NCI-H510A treated with DMSO at 0.1 percent for 48 hours (cell line): ENCODE data around the gene ATL1.
"Not testable (repeated sequence)": the region's sequence is repeated elsewhere in the genome, so short reads cannot be mapped to it uniquely, and the experiment has no call there.

Experiments used
- DNase-seq: peaks from one replicate; lab custom pipeline; 2025; lab: John Stamatoyannopoulos, UW

The ATL1 gene

DNA sequence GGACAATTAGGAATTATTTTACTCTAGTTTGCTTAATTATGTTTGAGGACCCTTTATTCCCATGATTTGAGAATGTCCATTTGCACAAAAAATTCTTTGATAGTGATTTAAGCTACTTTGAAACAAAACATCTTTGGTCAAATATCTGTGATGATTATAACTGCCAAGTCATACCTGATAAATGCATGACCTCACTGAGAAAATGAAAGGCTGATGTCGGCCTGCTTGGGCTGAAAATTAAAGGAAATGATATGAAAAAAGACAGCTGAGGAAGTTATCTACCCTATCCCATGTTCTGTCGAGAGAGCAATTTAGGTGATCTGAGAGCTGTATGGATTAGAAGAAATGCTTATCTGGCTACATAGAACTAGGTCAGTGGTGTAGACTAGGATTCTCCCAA lies 43.6 kb downstream of the ATL1 start:
- DNase-seq, result no peak

DNA sequence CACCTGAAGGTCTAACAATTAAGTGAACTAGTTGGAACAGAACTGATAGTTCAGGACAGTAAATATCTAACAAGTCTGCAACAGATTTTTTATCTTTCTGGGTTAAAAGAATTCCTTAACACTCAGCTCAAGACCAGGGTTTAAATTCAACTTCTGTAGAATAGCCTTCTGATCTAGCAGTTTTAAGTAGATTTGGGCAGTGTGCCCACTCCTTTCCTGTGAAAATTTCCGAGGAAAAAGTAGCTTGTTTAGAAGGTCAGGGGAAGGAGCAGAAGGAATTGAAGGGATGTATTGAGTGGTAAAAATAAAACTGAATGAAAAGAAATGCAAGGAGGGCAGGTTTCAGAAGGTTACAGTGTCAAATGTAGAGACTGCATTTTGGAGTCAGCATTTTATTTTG lies 45.8 kb downstream of the ATL1 start:
- DNase-seq, result no peak

DNA sequence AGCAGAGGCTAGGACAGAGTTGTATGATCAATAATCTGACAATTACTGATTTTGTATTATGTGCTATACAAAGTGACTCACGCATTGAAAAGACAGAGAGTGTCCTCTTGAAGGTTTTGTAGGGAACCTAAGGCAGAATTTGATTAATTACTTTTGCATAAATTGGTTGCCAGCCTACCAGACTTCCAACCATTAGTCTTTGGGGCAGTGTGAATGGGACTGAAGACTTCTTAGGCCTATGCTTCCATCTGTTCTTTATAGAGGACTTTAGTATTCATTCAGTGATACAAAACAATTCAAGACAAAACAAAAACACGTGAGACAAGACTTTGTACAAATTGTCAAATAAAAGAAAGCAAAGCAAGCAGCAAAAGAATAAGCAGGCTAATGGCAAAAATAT lies 46.5 kb downstream of the ATL1 start:
- DNase-seq, result no peak

- no peak for DNase-seq
These were observed 47.2 kb downstream of the ATL1 start for GRCh38 chr14:50607181-50607580.

- no peak for DNase-seq
These were observed 47.8 kb downstream of the ATL1 start for GRCh38 chr14:50607761-50608160.

GRCh38 chr14:50608302-50608851 lies 48.4 kb downstream of the ATL1 start:
- DNase-seq, result no peak

GRCh38 chr14:50610465-50610864 lies 50.5 kb downstream of the ATL1 start:
- DNase-seq, result no peak

DNA sequence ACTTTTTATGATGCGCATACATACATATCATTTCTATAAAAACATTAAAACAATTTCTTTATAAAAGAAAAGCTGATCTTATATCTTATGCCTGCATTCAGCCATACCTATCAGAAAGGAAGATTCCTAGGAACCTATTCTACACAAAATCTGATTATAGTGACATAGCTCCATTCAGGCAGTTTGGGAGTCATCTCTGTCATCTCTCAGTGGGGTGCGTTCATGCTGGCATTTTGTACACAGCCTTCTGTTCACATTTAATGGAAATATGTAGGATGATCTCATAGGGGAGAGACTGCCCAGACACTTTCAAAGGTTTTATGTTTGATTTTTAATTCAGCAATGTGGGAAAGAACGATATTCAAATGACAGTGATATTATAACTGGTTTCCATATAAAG lies 52.9 kb downstream of the ATL1 start:
- DNase-seq, result no peak

GRCh38 chr14:50615056-50615455 lies 55.1 kb downstream of the ATL1 start:
- no peak for DNase-seq

DNA sequence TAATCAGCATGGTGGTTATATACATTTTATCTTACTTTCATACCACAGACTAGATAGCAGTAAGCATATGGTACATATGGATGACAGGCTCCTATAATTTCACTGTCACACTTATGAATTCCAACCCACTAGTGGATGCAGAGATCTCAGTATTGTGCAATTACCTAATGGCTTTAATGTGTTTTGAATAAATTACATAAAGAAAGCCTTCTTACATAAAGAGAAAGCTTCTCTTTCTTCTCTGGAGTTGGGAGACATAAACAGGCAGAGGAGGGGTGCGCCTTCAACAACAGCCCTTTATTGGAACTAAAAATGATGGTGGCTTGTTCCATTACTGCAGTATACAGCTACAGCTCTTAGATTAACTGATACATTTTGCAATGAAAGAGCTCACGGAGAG lies 55.6 kb downstream of the ATL1 start:
- DNase-seq, result no peak

DNA sequence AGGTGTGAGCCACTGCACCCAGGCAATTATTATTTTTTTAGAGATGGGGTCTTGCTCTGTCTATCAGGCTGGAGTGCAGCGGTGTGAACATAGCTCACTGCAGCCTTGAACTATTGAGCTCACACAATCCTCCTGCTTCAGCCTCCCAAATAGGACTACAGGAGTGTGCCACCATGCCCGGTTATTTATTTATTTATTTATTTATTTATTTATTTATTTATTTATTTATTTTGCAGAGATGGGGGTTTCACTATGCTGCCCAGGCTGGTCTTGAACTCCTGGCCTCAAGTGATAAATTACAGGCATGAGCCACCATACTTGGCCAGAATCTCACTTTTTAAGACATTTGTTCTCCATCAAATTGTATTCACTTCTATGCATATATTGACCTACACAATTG lies 56.3 kb downstream of the ATL1 start:
- no peak for DNase-seq

GRCh38 chr14:50619569-50620141 lies 59.7 kb downstream of the ATL1 start:
- peak; percentile 16 for DNase-seq

DNA sequence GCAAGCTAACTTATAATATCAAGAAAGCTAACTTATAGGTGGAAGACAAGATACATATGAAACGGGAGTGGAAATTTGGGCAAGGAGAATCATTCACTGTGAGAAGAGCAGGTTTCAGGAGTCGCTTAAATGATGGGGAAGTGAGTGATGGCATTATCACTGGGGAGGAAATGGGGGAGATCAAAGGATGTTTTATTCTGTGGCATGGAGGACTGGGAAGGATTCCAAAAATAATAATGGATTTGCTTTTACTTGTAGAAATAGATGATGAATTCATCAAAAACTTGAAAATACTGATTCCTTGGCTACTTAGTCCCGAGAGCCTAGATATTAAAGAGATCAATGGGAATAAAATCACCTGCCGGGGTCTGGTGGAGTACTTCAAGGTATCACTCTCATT lies 60.4 kb downstream of the ATL1 start:
- no peak for DNase-seq

DNA sequence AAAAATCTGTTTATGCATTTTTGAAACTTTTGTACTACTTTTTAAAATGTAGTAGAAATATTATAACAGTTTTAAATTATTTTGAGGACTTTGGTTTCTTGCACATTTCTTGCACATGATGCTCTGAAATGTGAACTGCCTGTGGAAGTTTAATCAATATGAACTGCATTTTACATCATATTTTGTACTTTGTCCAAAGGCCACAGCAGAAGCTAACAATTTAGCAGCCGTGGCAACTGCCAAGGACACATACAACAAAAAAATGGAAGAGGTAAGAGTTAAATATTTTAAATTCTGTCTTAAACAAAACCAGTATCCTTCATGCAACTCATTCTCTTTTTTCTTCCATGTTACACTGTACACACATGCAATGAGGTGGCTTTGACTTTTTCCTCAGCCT lies 63.0 kb downstream of the ATL1 start:
- DNase-seq, result no peak

GRCh38 chr14:50624447-50624846 lies 64.5 kb downstream of the ATL1 start:
- no peak for DNase-seq

- not testable (repeated sequence) for DNase-seq
These were observed 65.0 kb downstream of the ATL1 start for GRCh38 chr14:50624947-50625346.

DNA sequence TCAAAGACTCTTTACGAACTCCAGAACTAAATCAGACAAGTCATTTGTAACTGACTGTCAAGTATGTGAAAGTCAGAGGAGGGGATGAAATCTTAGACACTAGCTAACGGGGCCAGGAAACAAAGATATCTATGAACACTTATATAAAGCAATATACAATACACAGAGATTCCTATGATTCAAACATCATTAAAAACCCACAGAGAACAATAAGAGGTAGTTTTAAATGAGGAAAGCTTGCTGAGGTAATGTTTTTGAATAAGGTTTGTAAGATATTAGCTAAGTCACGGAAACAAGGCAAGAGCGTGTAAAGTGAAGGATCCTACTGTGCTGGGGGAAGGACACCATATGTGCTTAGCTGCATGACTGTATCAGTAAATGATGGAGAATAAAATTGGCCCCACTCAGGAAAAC lies 71.5 kb downstream of the ATL1 start:
- no peak for DNase-seq

DNA sequence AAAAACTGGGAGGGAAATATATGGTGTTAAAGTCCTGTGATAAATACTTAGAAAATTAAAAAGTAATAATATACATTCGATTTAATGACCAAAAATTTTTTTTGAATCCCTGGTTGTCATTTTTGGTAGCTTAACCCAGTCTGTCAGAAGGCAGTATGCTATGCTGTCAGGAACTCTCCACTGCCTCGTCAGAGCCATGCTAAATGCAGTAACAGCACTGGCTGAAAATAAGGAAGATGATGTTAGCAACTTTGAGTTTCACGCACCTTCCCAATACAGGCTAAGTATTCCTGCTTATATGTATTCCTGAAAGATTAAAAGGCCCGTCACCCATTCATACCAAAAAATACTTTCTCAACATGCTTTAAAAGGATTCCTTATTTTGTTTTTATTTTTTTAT lies 74.0 kb downstream of the ATL1 start:
- no peak for DNase-seq

GRCh38 chr14:50635141-50635540 lies 75.2 kb downstream of the ATL1 start:
- no peak for DNase-seq

DNA sequence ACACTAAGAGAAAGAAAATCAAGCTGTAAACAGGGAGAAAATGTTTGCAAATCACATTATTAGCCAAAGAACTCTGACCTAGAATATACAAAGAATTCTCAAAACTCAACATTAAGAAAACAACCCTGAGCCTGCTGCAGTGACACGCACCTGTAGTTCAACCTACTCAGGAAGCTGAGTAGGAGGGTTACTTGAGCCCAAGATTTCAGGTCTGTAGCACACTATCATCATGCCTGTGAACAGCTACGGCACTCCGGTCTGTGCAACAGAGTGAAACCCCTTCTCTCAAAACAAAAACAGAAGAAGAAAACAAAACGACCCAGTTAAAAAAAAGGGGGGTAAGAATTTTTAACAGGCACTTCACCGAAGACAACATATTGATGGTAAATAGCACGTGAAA lies 87.3 kb downstream of the ATL1 start:
- no peak for DNase-seq

GRCh38 chr14:50647753-50648152 lies 87.8 kb downstream of the ATL1 start:
- no peak for DNase-seq

- DNase-seq, result no peak
These were observed 89.7 kb downstream of the ATL1 start for GRCh38 chr14:50649691-50650090.

DNA sequence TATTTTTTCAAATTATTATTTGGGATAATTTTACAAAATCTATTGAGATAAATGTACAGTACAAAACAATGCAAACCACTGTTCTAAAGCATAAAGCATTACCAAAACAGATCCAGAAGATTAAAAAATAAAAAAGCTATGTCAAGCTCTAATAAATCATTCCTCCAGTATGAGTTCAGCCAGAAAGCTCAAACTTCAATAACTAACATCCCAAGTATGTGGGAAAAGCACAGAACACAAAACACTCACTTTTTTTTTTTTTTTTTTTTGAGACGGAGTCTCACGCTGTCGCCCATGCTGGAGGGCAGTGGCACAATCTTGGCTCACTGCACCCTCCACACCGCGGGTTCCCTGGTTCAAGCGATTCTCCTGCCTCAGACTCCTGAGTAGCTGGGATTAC lies 96.8 kb downstream of the ATL1 start:
- DNase-seq, result no peak

DNA sequence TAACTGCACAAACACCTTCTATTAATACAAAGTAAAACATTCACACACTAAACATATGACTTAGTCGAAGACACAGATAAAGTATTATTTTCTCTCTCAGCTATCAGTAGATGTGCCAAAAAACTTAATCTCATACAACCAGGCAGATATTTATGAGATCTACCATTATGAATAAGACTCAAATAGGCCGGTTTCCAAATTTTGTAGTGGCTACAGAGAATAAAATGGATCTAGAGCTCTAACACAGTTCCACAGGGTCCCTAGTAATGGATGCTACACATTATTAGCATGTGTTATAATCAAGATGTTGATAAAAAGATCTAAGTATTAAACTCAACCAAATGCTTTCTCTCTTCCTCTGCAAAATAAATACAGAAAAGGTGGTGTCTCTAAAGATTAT lies 97.8 kb downstream of the ATL1 start:
- no peak for DNase-seq

- no peak for DNase-seq
These were observed 98.3 kb downstream of the ATL1 start for GRCh38 chr14:50658203-50658602.
